ENCODE measurements around the gene MAGEB2. TPM values are rescaled to one million over a fixed set of nuclear protein-coding genes. Genes with fewer than 3 reads are reported as not detected.
"Not testable (repeated sequence)": the region's sequence is repeated elsewhere in the genome, so short reads cannot be mapped to it uniquely, and the experiment has no call there.

The MAGEB2 gene
- total and polyA plus RNA-seq, 2 donors (not counting 3 experiments of a cell fraction or from before 2014, with no cell fraction given) = not detected

DNA sequence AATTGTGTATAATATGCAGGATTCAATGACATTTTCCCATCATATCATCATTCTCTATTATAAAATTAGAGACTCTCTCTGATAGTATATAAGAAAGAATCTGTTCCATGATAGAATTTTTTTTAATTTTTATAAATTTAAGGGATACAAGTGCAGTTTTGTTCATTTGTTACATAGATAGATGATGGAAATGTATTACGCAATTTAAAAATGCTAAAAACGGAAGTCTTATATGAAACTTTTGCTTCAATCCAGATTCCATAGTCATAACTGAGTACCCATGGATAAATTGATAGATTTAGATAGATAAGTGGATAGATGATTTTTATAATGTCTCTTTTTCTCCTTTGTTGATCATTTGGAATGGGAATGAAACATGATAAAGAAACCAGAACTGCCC lies 24.9 kb upstream of the MAGEB2 start:
- intact Hi-C loops (cut with micrococcal nuclease) = no loop called here
- H3K36me3 ChIP-seq (ENCODE audit: control insufficient read depth in 2 of 2, extremely low read depth in 1 of 2, insufficient read depth in 2 of 2, low read length in 2 of 2) = no peaks in the 10 kb centered on the region
- no peaks in the 10 kb centered on the region for H3K27me3 ChIP-seq (ENCODE audit: control insufficient read depth in 2 of 2, insufficient read depth in 2 of 2, low read length in 2 of 2)
- no peaks in the 10 kb centered on the region for H3K9me3 ChIP-seq (replicated peaks; ENCODE audit: control insufficient read depth, insufficient read depth, low read length)
- TF ChIP-seq MYC (IDR thresholded peaks at IDR 0.05; ENCODE audit: low read depth, low read length) = no peak
- FAIRE-seq = no peak
- no peak overlapping the region for H3K4me3 ChIP-seq (replicated peaks in 1 of 3; ENCODE audit: insufficient read depth in 1 of 3, low read depth in 1 of 3, low read length in 3 of 3)
- no peak for DNase-seq (ENCODE audit: low read depth, low spot score)
- no peak overlapping the region for H3K27ac ChIP-seq (ENCODE audit: insufficient read depth, low read depth, low read length)
- CTCF ChIA-PET = no interaction called here
- H3K9me1 ChIP-seq (replicated peaks; ENCODE audit: control insufficient read depth, extremely low read depth, insufficient read depth, low read length) = no peaks in the 10 kb centered on the region
- no TSS peak for BruUV-seq (replicated peaks)
- H3K79me2 ChIP-seq (ENCODE audit: control insufficient read depth, insufficient read depth, low read length) = no peaks in the 10 kb centered on the region
- no peaks in the 10 kb centered on the region for H3K4me1 ChIP-seq (ENCODE audit: control insufficient read depth, extremely low read depth, insufficient read depth, low read length)
- H4K20me1 ChIP-seq (replicated peaks; ENCODE audit: control insufficient read depth, extremely low read depth, insufficient read depth, low read length) = no peaks in the 10 kb centered on the region
- no peak overlapping the region for H3K9ac ChIP-seq (replicated peaks; ENCODE audit: extremely low read depth, insufficient read depth, low read length)
- POLR2A ChIA-PET = no interaction called here
- H2AFZ ChIP-seq (ENCODE audit: low read depth, low read length) = no peak overlapping the region
- no peak overlapping the region for H3K4me2 ChIP-seq (ENCODE audit: insufficient read depth, low read length)
- dilution Hi-C loops (cut with MboI; ENCODE audit: extremely low pct_ligation_motif_present, low sequenced_read_pairs) = no loop called here

DNA sequence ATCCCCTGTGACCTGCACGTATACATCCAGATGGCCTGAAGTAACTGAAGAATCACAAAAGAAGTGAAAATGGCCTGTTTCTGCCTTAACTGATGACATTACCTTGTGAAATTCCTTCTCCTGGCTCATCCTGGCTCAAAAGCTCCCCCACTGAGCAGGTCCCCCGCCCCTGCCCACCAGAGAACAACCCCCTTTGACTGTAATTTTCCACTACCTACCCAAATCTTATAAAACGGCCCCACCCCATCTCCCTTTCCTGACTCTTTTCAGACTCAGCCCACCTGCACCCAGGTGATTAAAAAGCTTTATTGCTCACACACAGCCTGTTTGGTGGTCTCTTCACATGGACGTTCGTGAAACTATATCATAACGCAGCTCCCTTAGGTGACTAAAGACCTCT lies 21.5 kb upstream of the MAGEB2 start:
- CTCF ChIA-PET; H3K27me3 ChIP-seq (ENCODE audit: control insufficient read depth in 2 of 2, insufficient read depth in 2 of 2, low read length in 2 of 2); intact Hi-C loops (cut with micrococcal nuclease); DNase-seq (ENCODE audit: low read depth, low spot score); H3K4me2 ChIP-seq (ENCODE audit: insufficient read depth, low read length); H3K4me3 ChIP-seq (replicated peaks in 1 of 3; ENCODE audit: insufficient read depth in 1 of 3, low read depth in 1 of 3, low read length in 3 of 3); H2AFZ ChIP-seq (ENCODE audit: low read depth, low read length); H3K79me2 ChIP-seq (ENCODE audit: control insufficient read depth, insufficient read depth, low read length); dilution Hi-C loops (cut with MboI; ENCODE audit: extremely low pct_ligation_motif_present, low sequenced_read_pairs); H3K9me1 ChIP-seq (replicated peaks; ENCODE audit: control insufficient read depth, extremely low read depth, insufficient read depth, low read length); FAIRE-seq; H3K36me3 ChIP-seq (ENCODE audit: control insufficient read depth in 2 of 2, extremely low read depth in 1 of 2, insufficient read depth in 2 of 2, low read length in 2 of 2); H3K27ac ChIP-seq (ENCODE audit: insufficient read depth, low read depth, low read length); H4K20me1 ChIP-seq (replicated peaks; ENCODE audit: control insufficient read depth, extremely low read depth, insufficient read depth, low read length); BruUV-seq (replicated peaks); H3K9me3 ChIP-seq (replicated peaks; ENCODE audit: control insufficient read depth, insufficient read depth, low read length); H3K4me1 ChIP-seq (ENCODE audit: control insufficient read depth, extremely low read depth, insufficient read depth, low read length); H3K9ac ChIP-seq (replicated peaks; ENCODE audit: extremely low read depth, insufficient read depth, low read length); POLR2A ChIA-PET: not testable (repeated sequence)

DNA sequence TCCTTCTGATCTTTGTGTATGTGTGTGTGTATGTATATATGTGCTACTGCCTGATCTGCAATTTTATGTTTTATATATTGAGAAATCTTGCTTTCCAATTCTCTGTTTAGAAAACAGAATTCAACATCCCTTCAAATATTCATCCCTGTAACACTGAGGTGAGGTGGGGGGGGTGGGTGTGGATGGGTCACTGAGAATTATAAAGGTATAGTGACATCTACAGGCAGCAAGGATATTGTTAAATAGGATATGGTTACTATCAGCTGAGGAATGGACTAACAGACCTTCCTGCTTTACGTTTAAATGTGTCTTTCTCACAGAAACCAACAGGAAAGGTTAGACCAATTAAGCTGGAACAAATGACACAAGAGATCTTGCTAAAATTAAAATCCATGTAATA lies 19.0 kb upstream of the MAGEB2 start:
- Histone ChIP-seq H3K27me3 (ENCODE audit: control insufficient read depth in 2 of 2, insufficient read depth in 2 of 2, low read length in 2 of 2) (no peaks in the 10 kb centered on the region), H3K36me3 (ENCODE audit: control insufficient read depth in 2 of 2, extremely low read depth in 1 of 2, insufficient read depth in 2 of 2, low read length in 2 of 2) (no peaks in the 10 kb centered on the region), H4K20me1 (replicated peaks; ENCODE audit: control insufficient read depth, extremely low read depth, insufficient read depth, low read length) (no peaks in the 10 kb centered on the region), H3K27ac (ENCODE audit: insufficient read depth, low read depth, low read length) (no peak overlapping the region), H2AFZ (ENCODE audit: low read depth, low read length) (no peak overlapping the region), H3K4me1 (ENCODE audit: control insufficient read depth, extremely low read depth, insufficient read depth, low read length) (no peaks in the 10 kb centered on the region), H3K4me2 (ENCODE audit: insufficient read depth, low read length) (no peak overlapping the region), H3K4me3 (replicated peaks in 1 of 3; ENCODE audit: insufficient read depth in 1 of 3, low read depth in 1 of 3, low read length in 3 of 3) (no peak overlapping the region), H3K9ac (replicated peaks; ENCODE audit: extremely low read depth, insufficient read depth, low read length) (no peak overlapping the region), H3K9me3 (replicated peaks; ENCODE audit: control insufficient read depth, insufficient read depth, low read length) (no peaks in the 10 kb centered on the region), H3K9me1 (replicated peaks; ENCODE audit: control insufficient read depth, extremely low read depth, insufficient read depth, low read length) (no peaks in the 10 kb centered on the region), H3K79me2 (ENCODE audit: control insufficient read depth, insufficient read depth, low read length) (no peaks in the 10 kb centered on the region)
- no TSS peak for BruUV-seq (replicated peaks)
- intact Hi-C loops (cut with micrococcal nuclease) (no loop called here), dilution Hi-C loops (cut with MboI; ENCODE audit: extremely low pct_ligation_motif_present, low sequenced_read_pairs) (no loop called here)
- ChIA-PET POLR2A (no interaction called here), CTCF (interaction anchor here (0.9 to 1.4 kb wide), 5 partner anchors 8 to 53 kb away, joined by 3 to 4 read pairs (median 3); no protein-coding TSS in a partner anchor)
- DNase-seq (ENCODE audit: low read depth, low spot score) = peak; percentile 4
- FAIRE-seq = peak; percentile 76
- TF ChIP-seq MYC (IDR thresholded peaks at IDR 0.05; ENCODE audit: low read depth, low read length) (no peak), POLR2AphosphoS5 (IDR thresholded peaks at IDR 0.05; ENCODE audit: insufficient read depth, low read depth, low read length) (no peak), JUN (IDR thresholded peaks at IDR 0.05; ENCODE audit: borderline replicate concordance, insufficient read depth, insufficient read length, low read depth) (no peak), GATA2 (IDR thresholded peaks at IDR 0.05; ENCODE audit: insufficient read depth, insufficient read length, low read depth, low read length) (no peak), MAX (IDR thresholded peaks at IDR 0.05; ENCODE audit: insufficient read depth, insufficient read length) (no peak), EZH2 (IDR thresholded peaks at IDR 0.05; ENCODE audit: borderline replicate concordance, low read depth, low read length, severe bottlenecking) (no peak), FOS (IDR thresholded peaks at IDR 0.05; ENCODE audit: borderline replicate concordance, insufficient read depth, low read length) (no peak), POLR2A (IDR thresholded peaks at IDR 0.05; ENCODE audit: low read depth, low read length) (no peak)
- TF ChIP-seq, protein P1, sequence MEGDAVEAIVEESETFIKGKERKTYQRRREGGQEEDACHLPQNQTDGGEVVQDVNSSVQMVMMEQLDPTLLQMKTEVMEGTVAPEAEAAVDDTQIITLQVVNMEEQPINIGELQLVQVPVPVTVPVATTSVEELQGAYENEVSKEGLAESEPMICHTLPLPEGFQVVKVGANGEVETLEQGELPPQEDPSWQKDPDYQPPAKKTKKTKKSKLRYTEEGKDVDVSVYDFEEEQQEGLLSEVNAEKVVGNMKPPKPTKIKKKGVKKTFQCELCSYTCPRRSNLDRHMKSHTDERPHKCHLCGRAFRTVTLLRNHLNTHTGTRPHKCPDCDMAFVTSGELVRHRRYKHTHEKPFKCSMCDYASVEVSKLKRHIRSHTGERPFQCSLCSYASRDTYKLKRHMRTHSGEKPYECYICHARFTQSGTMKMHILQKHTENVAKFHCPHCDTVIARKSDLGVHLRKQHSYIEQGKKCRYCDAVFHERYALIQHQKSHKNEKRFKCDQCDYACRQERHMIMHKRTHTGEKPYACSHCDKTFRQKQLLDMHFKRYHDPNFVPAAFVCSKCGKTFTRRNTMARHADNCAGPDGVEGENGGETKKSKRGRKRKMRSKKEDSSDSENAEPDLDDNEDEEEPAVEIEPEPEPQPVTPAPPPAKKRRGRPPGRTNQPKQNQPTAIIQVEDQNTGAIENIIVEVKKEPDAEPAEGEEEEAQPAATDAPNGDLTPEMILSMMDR (IDR thresholded peaks at IDR 0.05; ENCODE audit: extremely low read depth in 1 of 2, insufficient read depth in 1 of 2, low read depth in 1 of 2, low read length in 2 of 2) = no peak

Data from endothelial cell of umbilical vein (primary cell).